ENCODE data around the gene VSIG8. TPM values are rescaled to one million over a fixed set of nuclear protein-coding genes. Genes with fewer than 3 reads are reported as not detected.

The VSIG8 gene
- total RNA-seq, 4 donors from 2014 or later: 0.38 to 7.8 (median 1.8) TPM

GRCh38 chr1:159831412-159832141 lies 30.9 kb downstream of the VSIG8 start:
- Histone ChIP-seq H3K9me3 (no peaks in the 10 kb centered on the region), H3K4me3 (no peak overlapping the region), H3K27ac (no peak overlapping the region), H3K36me3 (peaks cover 0 to 11% (median 0%) of the 10 kb centered on the region in 3 donors), H3K4me1 (peaks cover 0 to 29% (median 0%) of the 10 kb centered on the region in 3 donors), H3K27me3 (no peaks in the 10 kb centered on the region)
- no peak for DNase-seq
- intact Hi-C loops (cut with DNase I): no loop called here
- WGBS, 2 donors: 54 to 69% methylated on average over 6 of the region's 7 CpGs
- no peak for TF ChIP-seq CTCF (IDR thresholded peaks at IDR 0.05)
- no peak for TF ChIP-seq POLR2A (IDR thresholded peaks at IDR 0.05)

GRCh38 chr1:159830722-159831121 lies 31.7 kb downstream of the VSIG8 start:
- 82 to 87% methylated on average over 8 of the region's 8 CpGs for WGBS, 2 donors
- intact Hi-C loops (cut with DNase I): no loop called here

DNA sequence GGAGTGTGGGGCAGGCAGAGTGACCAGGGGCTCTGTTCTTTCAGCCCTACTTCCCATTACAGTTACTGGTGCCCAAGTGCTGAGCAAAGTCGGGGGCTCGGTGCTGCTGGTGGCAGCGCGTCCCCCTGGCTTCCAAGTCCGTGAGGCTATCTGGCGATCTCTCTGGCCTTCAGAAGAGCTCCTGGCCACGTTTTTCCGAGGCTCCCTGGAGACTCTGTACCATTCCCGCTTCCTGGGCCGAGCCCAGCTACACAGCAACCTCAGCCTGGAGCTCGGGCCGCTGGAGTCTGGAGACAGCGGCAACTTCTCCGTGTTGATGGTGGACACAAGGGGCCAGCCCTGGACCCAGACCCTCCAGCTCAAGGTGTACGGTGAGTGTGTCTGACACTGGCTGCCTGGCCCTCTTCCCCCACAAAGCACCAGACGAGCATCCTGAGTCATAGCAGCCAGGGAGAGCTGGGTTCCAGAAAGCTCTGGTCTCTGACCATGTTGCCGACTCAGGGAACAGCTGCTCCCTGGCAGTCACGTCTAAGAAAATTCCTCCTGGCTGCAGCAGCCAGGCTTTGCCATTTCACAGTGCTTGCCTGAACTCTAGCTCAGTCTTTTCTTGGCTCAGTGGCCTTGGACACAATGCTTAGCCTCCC lies 32.5 kb downstream of the VSIG8 start:
- Histone ChIP-seq H3K9me3 (no peaks in the 10 kb centered on the region), H3K27me3 (no peaks in the 10 kb centered on the region), H3K36me3 (no peaks in the 10 kb centered on the region), H3K4me1 (peaks cover 0 to 33% (median 0%) of the 10 kb centered on the region in 3 donors), H3K4me3 (no peak overlapping the region), H3K27ac (no peak overlapping the region)
- 76 to 81% methylated on average over 6 to 8 of the region's 18 CpGs for WGBS, 2 donors
- DNase-seq: no peak
- intact Hi-C loops (cut with DNase I): no loop called here
- no peak for TF ChIP-seq CTCF (IDR thresholded peaks at IDR 0.05)
- no peak for TF ChIP-seq POLR2A (IDR thresholded peaks at IDR 0.05)

More at GRCh38 chr1:159830722-159831121, 31.7 kb downstream of the VSIG8 start:
- Histone ChIP-seq H3K4me3 (no peak overlapping the region), H3K27ac (no peak overlapping the region), H3K4me1 (peaks cover 0 to 33% (median 0%) of the 10 kb centered on the region in 3 donors), H3K27me3 (no peaks in the 10 kb centered on the region), H3K9me3 (no peaks in the 10 kb centered on the region), H3K36me3 (peaks cover 0 to 5% (median 0%) of the 10 kb centered on the region in 3 donors)
- no peak for DNase-seq
- TF ChIP-seq CTCF (IDR thresholded peaks at IDR 0.05): no peak

GRCh38 chr1:159829273-159829634 lies 33.2 kb downstream of the VSIG8 start:
- Histone ChIP-seq H3K4me3 (no peak overlapping the region), H3K9me3 (no peaks in the 10 kb centered on the region), H3K4me1 (peaks cover 0 to 33% (median 0%) of the 10 kb centered on the region in 3 donors), H3K27ac (no peak overlapping the region), H3K27me3 (no peaks in the 10 kb centered on the region), H3K36me3 (no peaks in the 10 kb centered on the region)
- peak in 5 of 6 experiments; percentile 14 to 38 (median 24) for TF ChIP-seq CTCF (IDR thresholded peaks at IDR 0.05)
- no peak for TF ChIP-seq POLR2A (IDR thresholded peaks at IDR 0.05)
- intact Hi-C loops (cut with DNase I): no loop called here
- 57 to 61% methylated on average over 3 of the region's 3 CpGs for WGBS, 2 donors
- DNase-seq: no peak

GRCh38 chr1:159828581-159829272 lies 33.7 kb downstream of the VSIG8 start:
- H3K9me3 ChIP-seq: no peaks in the 10 kb centered on the region
- H3K36me3 ChIP-seq: no peaks in the 10 kb centered on the region
- intact Hi-C loops (cut with DNase I): no loop called here
- H3K4me1 ChIP-seq: peaks cover 0 to 36% (median 0%) of the 10 kb centered on the region in 3 donors
- WGBS, 2 donors: 76 to 83% methylated on average over 11 of the region's 11 CpGs
- DNase-seq: no peak
- no peaks in the 10 kb centered on the region for H3K27me3 ChIP-seq
- H3K4me3 ChIP-seq: no peak overlapping the region
- H3K27ac ChIP-seq: no peak overlapping the region
- TF ChIP-seq POLR2A (IDR thresholded peaks at IDR 0.05): no peak
- TF ChIP-seq CTCF (IDR thresholded peaks at IDR 0.05): no peak
